Fibroblast of lung (primary cell): Measurements from ENCODE around the gene PAK6.

Experiments
- EZH2 ChIP-seq: IDR thresholded peaks from 2 replicates; pipeline ENCODE4 v1.5.1; 2012; ENCODE audit warnings: low read length, control low read depth, mild to moderate bottlenecking; ENCODE audit errors: missing control alignments
- TF ChIP-seq, protein P1 (sequence below), 2 donors: IDR thresholded peaks in 1 of 2; conservative IDR thresholded peaks in 1 of 2; 1 replicate in 1 of 2; 2 replicates in 1 of 2; pipeline ENCODE4 v1.5.1; 2011 to 2012; ENCODE audit warnings: low read length in 2 of 2, control low read depth in 1 of 2, inconsistent platforms in 1 of 2, low read depth in 1 of 2, mild to moderate bottlenecking in 1 of 2

DNA sequence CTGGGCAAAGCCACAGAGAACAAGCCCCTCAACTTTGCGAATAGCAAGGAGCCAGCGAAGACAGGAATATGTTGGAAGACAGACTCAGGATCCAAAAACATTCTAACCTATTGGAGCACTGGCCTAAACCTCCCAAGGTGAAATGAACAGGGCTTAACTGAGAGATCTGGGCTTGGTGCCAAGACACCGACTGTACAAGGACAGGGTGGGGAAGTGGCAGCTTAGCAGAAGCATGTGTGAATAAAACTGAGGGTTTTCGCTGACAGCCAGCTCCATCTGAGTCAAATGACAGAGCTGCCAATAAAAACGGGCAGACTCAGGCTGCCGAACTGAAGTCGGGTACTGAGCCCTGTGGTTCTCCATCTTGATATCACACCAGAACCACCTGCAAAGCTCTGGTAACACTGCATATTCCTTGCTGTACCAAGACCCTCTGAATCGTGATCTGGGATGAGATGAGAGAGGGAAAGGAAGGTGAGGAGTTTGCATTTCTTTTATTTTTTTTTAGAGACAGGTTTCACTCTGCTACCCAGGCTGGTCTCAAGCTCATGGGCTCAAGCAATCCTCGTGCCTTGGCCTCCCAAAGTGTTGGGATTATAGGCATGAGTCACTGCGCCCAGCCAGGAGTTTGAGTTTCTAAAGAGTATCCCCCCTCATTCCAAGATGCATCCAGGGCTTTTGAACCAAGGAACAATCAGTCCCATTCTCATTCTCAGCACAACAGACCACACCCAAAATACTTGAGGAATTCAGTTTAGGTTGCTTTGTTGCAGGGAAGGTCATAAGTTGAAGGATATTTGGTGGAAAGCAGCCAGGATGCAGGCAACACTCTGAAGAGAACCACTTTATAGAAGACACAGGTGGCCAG is 74.9 kb downstream of the PAK6 start:
- TF ChIP-seq, protein P1, sequence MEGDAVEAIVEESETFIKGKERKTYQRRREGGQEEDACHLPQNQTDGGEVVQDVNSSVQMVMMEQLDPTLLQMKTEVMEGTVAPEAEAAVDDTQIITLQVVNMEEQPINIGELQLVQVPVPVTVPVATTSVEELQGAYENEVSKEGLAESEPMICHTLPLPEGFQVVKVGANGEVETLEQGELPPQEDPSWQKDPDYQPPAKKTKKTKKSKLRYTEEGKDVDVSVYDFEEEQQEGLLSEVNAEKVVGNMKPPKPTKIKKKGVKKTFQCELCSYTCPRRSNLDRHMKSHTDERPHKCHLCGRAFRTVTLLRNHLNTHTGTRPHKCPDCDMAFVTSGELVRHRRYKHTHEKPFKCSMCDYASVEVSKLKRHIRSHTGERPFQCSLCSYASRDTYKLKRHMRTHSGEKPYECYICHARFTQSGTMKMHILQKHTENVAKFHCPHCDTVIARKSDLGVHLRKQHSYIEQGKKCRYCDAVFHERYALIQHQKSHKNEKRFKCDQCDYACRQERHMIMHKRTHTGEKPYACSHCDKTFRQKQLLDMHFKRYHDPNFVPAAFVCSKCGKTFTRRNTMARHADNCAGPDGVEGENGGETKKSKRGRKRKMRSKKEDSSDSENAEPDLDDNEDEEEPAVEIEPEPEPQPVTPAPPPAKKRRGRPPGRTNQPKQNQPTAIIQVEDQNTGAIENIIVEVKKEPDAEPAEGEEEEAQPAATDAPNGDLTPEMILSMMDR (conservative IDR thresholded peaks at IDR 0.05 in 1 of 2, IDR thresholded peaks at IDR 0.05 in 1 of 2; ENCODE audit: low read depth in 1 of 2, low read length in 2 of 2): no peak
- TF ChIP-seq EZH2: no peak
